ENCODE results near the gene DPP6.

DNA sequence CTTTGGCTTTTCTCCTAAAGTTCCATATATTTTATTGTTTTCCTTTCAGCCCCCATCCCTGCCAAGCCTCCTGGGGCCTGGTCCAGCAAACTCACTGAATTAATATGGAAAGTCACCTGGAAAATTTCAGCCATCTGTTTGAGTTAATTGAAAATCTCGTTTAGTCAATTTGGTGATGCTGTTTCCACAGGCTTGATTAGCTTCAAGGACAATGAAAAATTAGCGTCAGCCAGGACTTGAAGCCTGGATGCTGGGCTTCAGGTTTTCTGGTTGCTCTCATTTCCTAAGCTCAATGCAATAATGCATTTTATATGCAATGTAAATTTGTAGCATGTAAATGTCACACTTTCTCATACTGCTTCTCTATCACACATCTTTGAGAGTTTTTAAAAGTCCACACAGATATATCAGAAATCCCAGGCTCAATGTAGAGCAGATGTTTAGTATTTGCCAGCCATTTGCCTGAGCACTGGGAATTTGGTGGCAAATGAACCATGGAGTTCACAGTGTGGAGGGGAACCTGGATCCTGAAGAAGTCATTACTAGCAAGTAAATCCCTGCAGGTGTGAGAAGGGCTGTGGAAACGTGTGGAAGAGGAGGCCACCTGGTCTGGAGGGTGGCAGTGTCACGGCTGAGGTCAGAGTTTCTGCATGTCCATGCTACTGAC, 722.2 kb downstream of the DPP6 start:
- TF ChIP-seq, protein P1, sequence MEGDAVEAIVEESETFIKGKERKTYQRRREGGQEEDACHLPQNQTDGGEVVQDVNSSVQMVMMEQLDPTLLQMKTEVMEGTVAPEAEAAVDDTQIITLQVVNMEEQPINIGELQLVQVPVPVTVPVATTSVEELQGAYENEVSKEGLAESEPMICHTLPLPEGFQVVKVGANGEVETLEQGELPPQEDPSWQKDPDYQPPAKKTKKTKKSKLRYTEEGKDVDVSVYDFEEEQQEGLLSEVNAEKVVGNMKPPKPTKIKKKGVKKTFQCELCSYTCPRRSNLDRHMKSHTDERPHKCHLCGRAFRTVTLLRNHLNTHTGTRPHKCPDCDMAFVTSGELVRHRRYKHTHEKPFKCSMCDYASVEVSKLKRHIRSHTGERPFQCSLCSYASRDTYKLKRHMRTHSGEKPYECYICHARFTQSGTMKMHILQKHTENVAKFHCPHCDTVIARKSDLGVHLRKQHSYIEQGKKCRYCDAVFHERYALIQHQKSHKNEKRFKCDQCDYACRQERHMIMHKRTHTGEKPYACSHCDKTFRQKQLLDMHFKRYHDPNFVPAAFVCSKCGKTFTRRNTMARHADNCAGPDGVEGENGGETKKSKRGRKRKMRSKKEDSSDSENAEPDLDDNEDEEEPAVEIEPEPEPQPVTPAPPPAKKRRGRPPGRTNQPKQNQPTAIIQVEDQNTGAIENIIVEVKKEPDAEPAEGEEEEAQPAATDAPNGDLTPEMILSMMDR (IDR thresholded peaks at IDR 0.05), result no peak
- TF ChIP-seq POLR2AphosphoS5 (IDR thresholded peaks at IDR 0.05), result no peak
